Activated CD8-positive, alpha-beta memory T cell treated with anti-CD3 and anti-CD28 coated beads for 36 hours (primary cell): ENCODE results near the gene ATP6V1G3. TPM values are rescaled to one million over a fixed set of nuclear protein-coding genes. Genes with fewer than 3 reads are reported as not detected.
"Not testable (repeated sequence)": the region's sequence is repeated elsewhere in the genome, so short reads cannot be mapped to it uniquely, and the experiment has no call there.

ENCODE experiments used
- CTCF ChIA-PET: fragments of 350-600 bp; sonication (Branson Sonifier 250); formaldehyde crosslinking; loops from one replicate; lab custom pipeline; 2021; ENCODE audit warnings: antibody characterized with exemption; lab: Charles Lee
- POLR2A ChIA-PET: fragments of 350-600 bp; sonication (Branson Sonifier 250); formaldehyde crosslinking; loops from one replicate; lab custom pipeline; 2021; ENCODE audit warnings: antibody characterized with exemption; lab: Charles Lee
- total RNA-seq, 2 experiments: library from RNA; stranded (reverse); gene quantifications; one replicate each; pipeline ENCODE4 v1.2.3, GENCODE V29; 2021

Gene ATP6V1G3, protein sequence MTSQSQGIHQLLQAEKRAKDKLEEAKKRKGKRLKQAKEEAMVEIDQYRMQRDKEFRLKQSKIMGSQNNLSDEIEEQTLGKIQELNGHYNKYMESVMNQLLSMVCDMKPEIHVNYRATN
- not detected for total RNA-seq

DNA sequence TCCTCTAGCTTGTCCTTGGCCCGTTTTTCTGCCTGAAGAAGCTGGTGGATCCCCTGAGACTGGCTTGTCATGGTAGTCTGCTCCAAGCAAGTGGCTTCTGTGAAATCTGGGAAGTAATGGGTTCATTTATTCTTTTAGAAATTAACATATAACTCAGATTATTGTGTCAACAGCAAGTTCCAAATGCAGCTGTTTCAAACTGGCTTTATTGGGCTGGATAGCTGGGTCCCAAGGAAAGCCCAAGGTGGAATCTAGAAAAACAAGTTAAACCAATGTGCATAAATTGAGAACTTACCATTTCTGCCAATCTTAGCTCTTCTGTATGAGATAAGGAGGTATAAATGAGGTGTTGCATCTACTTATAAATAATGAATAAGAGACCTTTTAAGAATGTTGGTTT lies at the start of gene ATP6V1G3:
Gene ATP6V1G3, minus strand, starts transcription at position 101 of the 400 bp plus-strand sequence. Its CDS starts 30 bp downstream, at position 71.
- ChIA-PET CTCF (no interaction called here), POLR2A (no interaction called here)

DNA sequence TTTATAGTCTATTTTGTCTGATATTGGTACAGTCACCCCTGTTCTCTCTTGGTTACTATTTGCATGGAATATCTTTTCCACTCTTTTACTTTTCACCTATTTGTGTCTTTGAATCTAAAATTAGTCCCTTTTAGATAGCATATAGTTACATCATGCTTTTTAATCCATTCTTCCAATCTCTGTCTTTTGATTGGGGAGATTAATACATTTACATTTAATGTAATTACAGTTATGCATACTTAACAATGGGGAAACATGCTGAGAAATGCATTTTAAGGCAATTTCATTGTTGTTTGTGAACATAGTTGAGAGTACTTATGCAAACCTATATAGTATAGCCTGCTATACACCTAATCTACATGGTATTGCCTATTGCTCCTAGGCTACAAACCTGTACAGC lies 48.4 kb upstream of the ATP6V1G3 start:
- CTCF ChIA-PET, result no interaction called here
- POLR2A ChIA-PET, result no interaction called here

GRCh38 chr1:198584163-198584562 lies 43.7 kb upstream of the ATP6V1G3 start:
- CTCF ChIA-PET, result no interaction called here
- POLR2A ChIA-PET, result no interaction called here

- CTCF ChIA-PET, result interaction anchor here (1.2 kb wide), 1 partner anchor 11 kb away, joined by 3 read pairs; no protein-coding TSS in a partner anchor
- POLR2A ChIA-PET, result not testable (repeated sequence)
Measured at GRCh38 chr1:198583209-198583802, 42.8 kb upstream of the ATP6V1G3 start.

- POLR2A ChIA-PET, result no interaction called here
Measured at GRCh38 chr1:198577444-198577843, 37.0 kb upstream of the ATP6V1G3 start.

GRCh38 chr1:198575798-198576641 lies 35.5 kb upstream of the ATP6V1G3 start:
- ChIA-PET POLR2A (no interaction called here), CTCF (no interaction called here)

More at GRCh38 chr1:198577444-198577843, 37.0 kb upstream of the ATP6V1G3 start:
- CTCF ChIA-PET, result no interaction called here

GRCh38 chr1:198575292-198575691 lies 34.8 kb upstream of the ATP6V1G3 start:
- POLR2A ChIA-PET, result no interaction called here
- CTCF ChIA-PET, result interaction anchor here (0.5 kb wide), 1 partner anchor 104 kb away, joined by 4 read pairs; no protein-coding TSS in a partner anchor

DNA sequence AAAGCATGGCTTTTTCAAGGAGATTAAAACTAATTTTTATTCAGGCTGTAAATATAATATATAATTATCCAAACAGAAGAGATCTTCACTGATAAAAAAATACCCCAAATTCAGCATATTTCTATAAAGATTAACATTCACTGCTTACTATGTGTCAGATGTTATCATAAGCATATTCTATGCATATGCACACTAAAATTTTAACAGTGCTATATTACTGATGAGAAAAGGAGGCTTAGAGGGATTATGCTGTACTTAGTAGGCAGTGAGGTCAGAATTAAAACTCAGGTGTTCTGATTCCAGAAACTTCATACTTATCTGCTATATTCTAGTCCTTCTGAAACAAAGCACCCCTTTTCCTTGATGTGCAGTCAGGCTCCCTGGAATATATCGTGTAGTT lies 33.8 kb upstream of the ATP6V1G3 start:
- POLR2A ChIA-PET, result no interaction called here
- CTCF ChIA-PET, result no interaction called here

DNA sequence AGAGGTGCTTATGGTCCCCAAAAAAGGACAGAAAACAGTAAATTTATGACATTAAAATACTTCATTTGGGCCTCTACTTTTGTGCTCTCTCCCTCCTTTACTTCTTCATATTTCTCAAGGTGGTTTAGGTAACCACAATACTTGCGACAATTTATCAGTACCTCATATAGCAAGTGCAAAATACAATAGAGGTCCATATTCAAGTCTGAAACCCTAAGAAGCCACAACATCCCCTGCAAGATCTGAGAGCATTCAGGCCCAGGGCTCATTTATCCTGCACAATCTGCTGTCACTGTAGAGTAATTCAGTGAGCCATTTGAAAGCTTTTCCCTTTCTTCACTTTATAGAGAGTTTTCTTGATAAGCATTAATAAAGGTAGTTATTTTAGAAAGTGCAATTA lies 24.2 kb upstream of the ATP6V1G3 start:
- ChIA-PET CTCF (no interaction called here), POLR2A (no interaction called here)

GRCh38 chr1:198564157-198564556 lies 23.7 kb upstream of the ATP6V1G3 start:
- POLR2A ChIA-PET, result no interaction called here

DNA sequence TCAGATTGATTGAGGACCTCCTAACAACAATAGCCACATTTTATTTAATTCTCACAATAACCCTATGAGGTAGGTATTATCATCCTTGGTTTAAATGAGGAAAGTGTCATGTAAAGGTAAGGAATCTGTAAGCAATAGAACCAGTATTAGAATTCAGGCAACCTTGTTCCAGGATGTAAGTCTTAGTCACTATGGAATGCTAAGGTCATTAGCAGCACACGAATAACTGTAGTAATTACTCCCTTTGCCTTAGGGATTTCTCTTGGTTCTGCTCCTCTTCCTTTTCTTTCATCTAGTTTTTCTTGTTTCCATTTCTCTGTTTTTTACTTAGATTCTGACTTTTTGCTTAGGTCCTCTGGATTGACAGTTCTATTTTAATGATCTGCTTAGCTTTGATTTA lies 23.1 kb upstream of the ATP6V1G3 start:
- CTCF ChIA-PET, result no interaction called here
- POLR2A ChIA-PET, result no interaction called here

More at GRCh38 chr1:198564157-198564556, 23.7 kb upstream of the ATP6V1G3 start:
- CTCF ChIA-PET, result no interaction called here

- ChIA-PET CTCF (no interaction called here), POLR2A (no interaction called here)
Measured at GRCh38 chr1:198560161-198560560, 19.7 kb upstream of the ATP6V1G3 start.

- ChIA-PET POLR2A (interaction anchor here (0.6 kb wide), 1 partner anchor 44 kb away, joined by 3 read pairs; no protein-coding TSS in a partner anchor), CTCF (no interaction called here)
Measured at GRCh38 chr1:198559362-198559761, 18.9 kb upstream of the ATP6V1G3 start.

DNA sequence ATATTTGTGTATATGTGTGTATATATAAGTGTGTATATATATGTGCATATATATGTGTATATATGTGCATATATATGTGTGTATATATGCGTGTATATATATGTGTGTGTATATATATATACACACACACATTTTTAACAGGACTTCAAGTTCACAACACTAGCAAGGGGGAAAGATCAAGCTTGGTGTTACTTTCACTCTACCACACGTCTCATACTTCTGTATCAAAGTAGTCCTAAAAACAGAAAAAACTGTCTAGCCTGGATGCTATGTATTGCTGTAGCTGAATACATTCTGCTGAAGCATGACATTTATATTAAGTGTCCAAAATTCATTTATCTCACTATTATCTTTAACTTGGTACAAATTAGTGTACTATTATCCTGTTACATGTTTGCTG lies 17.9 kb upstream of the ATP6V1G3 start:
- ChIA-PET CTCF (no interaction called here), POLR2A (interaction anchor here (0.9 kb wide), 1 partner anchor 23 kb away, joined by 3 read pairs; no protein-coding TSS in a partner anchor)

GRCh38 chr1:198556971-198557370 lies 16.5 kb upstream of the ATP6V1G3 start:
- ChIA-PET CTCF (no interaction called here), POLR2A (interaction anchor here (0.7 kb wide), 1 partner anchor 9 kb away, joined by 5 read pairs; no protein-coding TSS in a partner anchor)

- ChIA-PET POLR2A (no interaction called here), CTCF (no interaction called here)
Measured at GRCh38 chr1:198552668-198553416, 12.4 kb upstream of the ATP6V1G3 start.

DNA sequence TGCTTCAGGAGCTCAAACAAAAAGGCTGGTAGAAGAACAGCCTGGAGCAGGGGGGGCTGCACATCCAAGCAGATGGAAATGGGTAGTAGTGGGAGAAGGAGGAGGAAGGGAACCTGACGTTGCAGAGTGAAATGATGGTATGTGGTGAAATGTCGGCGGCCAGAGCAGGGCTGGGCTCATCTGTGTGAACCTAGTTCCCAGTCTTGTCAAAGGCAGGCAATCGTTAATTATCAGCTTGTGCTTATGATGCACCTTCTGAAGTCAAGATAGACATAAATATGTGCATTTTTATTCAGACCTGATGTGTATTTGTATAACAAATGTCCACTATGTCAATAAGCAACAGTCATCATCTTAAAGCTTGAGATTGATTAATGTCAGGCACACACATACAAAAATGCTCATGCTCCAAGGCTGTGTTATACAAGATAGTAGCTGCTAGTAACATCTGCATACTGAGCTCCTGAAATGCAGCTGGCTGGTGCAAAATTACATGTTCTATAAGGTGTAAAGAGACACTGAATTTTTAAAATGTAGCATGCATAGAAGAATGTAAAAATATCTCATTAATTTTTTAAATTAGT lies 10.6 kb upstream of the ATP6V1G3 start:
- CTCF ChIA-PET, result no interaction called here
- POLR2A ChIA-PET, result no interaction called here

GRCh38 chr1:198549866-198550265 lies 9.4 kb upstream of the ATP6V1G3 start:
- CTCF ChIA-PET, result no interaction called here

DNA sequence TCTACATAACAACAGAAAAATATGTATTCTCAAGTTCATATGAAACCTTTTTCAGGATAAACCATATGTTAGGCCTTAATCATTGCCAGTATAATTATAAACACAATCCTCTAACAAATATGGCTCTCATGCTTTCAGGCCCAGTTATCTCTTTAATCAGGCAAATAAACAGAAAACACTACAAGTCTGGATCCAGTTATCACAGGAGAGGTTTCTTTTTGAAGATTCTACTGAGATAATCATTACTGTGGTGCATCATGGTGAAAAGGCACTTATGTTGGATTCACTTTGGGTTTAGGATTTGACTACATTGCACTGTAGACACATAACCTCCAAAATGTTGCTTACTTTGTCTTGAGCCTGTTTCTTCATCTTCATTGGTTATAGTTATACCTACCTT lies 8.4 kb upstream of the ATP6V1G3 start:
- CTCF ChIA-PET, result no interaction called here

More at GRCh38 chr1:198549866-198550265, 9.4 kb upstream of the ATP6V1G3 start:
- POLR2A ChIA-PET, result no interaction called here

More for the DNA sequence above, 8.4 kb upstream of the ATP6V1G3 start:
- POLR2A ChIA-PET, result no interaction called here
